Activated CD8-positive, alpha-beta memory T cell treated with anti-CD3 and anti-CD28 coated beads, Interleukin-2, amount 50 U/mL, for 1 hour (primary cell): ENCODE data around the gene SOWAHC.
"Not testable (repeated sequence)": the region's sequence is repeated elsewhere in the genome, so short reads cannot be mapped to it uniquely, and the experiment has no call there.

Experiments used
- DNase-seq: peaks from one replicate; pipeline ENCODE4 v3.0.0-alpha.2; 2020; ENCODE audit errors: extremely low read depth

Gene SOWAHC

GRCh38 chr2:109615637-109616144, 1.5 kb downstream of the SOWAHC start:
- DNase-seq: no peak

GRCh38 chr2:109616184-109616583, 2.0 kb downstream of the SOWAHC start:
- DNase-seq: no peak

GRCh38 chr2:109619032-109619615, 5.0 kb downstream of the SOWAHC start:
- DNase-seq: no peak

GRCh38 chr2:109623297-109623696, 9.1 kb downstream of the SOWAHC start:
- DNase-seq: no peak

- no peak for DNase-seq
These were observed 9.8 kb downstream of the SOWAHC start for GRCh38 chr2:109623923-109624322.

- DNase-seq: no peak
These were observed 10.2 kb downstream of the SOWAHC start for GRCh38 chr2:109624339-109624738.

- DNase-seq: not testable (repeated sequence)
These were observed 14.2 kb downstream of the SOWAHC start for GRCh38 chr2:109628321-109628720.

- DNase-seq: no peak
These were observed 15.7 kb downstream of the SOWAHC start for GRCh38 chr2:109629867-109630266.

GRCh38 chr2:109630441-109631430, 16.6 kb downstream of the SOWAHC start:
- no peak for DNase-seq

GRCh38 chr2:109631741-109632140, 17.6 kb downstream of the SOWAHC start:
- no peak for DNase-seq

- DNase-seq: no peak
These were observed 18.1 kb downstream of the SOWAHC start for GRCh38 chr2:109632158-109632789.

- no peak for DNase-seq
These were observed 19.3 kb downstream of the SOWAHC start for GRCh38 chr2:109633284-109633961.

- DNase-seq: no peak
These were observed 21.5 kb downstream of the SOWAHC start for GRCh38 chr2:109635426-109636304.

GRCh38 chr2:109636317-109636716, 22.2 kb downstream of the SOWAHC start:
- DNase-seq: no peak

- no peak for DNase-seq
These were observed 23.8 kb downstream of the SOWAHC start for GRCh38 chr2:109637749-109638570.

GRCh38 chr2:109638795-109639194, 24.6 kb downstream of the SOWAHC start:
- DNase-seq: no peak

GRCh38 chr2:109640000-109640399, 25.8 kb downstream of the SOWAHC start:
- DNase-seq: not testable (repeated sequence)

GRCh38 chr2:109644571-109645275, 30.6 kb downstream of the SOWAHC start:
- no peak for DNase-seq
